H1 (cell line): ENCODE results near the gene NT5DC3.

Source experiments
- BACH1 ChIP-seq: IDR thresholded peaks from 2 replicates; pipeline ENCODE4 v1.6.1; 2012; ENCODE audit warnings: low read length, improper control_type of control experiment
- CEBPB ChIP-seq: IDR thresholded peaks from 2 replicates; pipeline ENCODE4 v1.6.1; 2012; ENCODE audit warnings: low read depth, low read length
- CTCF ChIP-seq, 3 experiments: IDR thresholded peaks; 1 replicate in 2 of 3; 2 replicates in 1 of 3; pipeline versions ENCODE4 v1.5.1 to v1.6.1; 2011; ENCODE audit warnings: low read length in 3 of 3, mild to moderate bottlenecking in 3 of 3, inconsistent platforms in 2 of 3, low read depth in 1 of 3, moderate library complexity in 1 of 3; ENCODE audit not compliant: insufficient read depth in 1 of 3; ENCODE audit errors: control extremely low read depth in 1 of 3
- EP300 ChIP-seq, 2 experiments: IDR thresholded peaks; 1 replicate in 1 of 2; 2 replicates in 1 of 2; pipeline ENCODE4 v1.6.1; 2011 to 2012; ENCODE audit warnings: low read depth in 2 of 2, low read length in 2 of 2, mild to moderate bottlenecking in 2 of 2, borderline replicate concordance in 1 of 2, inconsistent platforms in 1 of 2, moderate library complexity in 1 of 2
- EZH2 ChIP-seq: fragments of 200-600 bp; sonication (generic); IDR thresholded peaks from 2 replicates; pipeline ENCODE4 v1.7.1; 2012; ENCODE audit warnings: low read depth, mild to moderate bottlenecking, moderate library complexity, low read length, inconsistent platforms; ENCODE audit not compliant: severe bottlenecking
- HDAC6 ChIP-seq: IDR thresholded peaks from one replicate; pipeline ENCODE4 v1.7.1; 2012; ENCODE audit warnings: low read depth, mild to moderate bottlenecking, inconsistent platforms, low read length, moderate library complexity
- MAFK ChIP-seq: IDR thresholded peaks from 2 replicates; pipeline ENCODE4 v1.6.1; 2012; ENCODE audit warnings: low read depth, mild to moderate bottlenecking, improper control_type of control experiment, low read length
- POLR2A ChIP-seq, 2 experiments: IDR thresholded peaks; 1 replicate in 1 of 2; 2 replicates in 1 of 2; pipeline ENCODE4 v1.6.1; 2011; ENCODE audit warnings: low read depth in 2 of 2, low read length in 2 of 2, mild to moderate bottlenecking in 2 of 2; ENCODE audit errors: control extremely low read depth in 1 of 2
- POLR2AphosphoS5 ChIP-seq: IDR thresholded peaks from 2 replicates; pipeline ENCODE4 v1.6.1; 2011; ENCODE audit warnings: low read depth, low read length
- RAD21 ChIP-seq, 2 experiments: IDR thresholded peaks in 1 of 2; conservative IDR thresholded peaks in 1 of 2; 2 replicates each; pipeline ENCODE4 v1.6.1; 2011; ENCODE audit warnings: low read depth in 2 of 2, low read length in 2 of 2, improper control_type of control experiment in 1 of 2, inconsistent platforms in 1 of 2, mild to moderate bottlenecking in 1 of 2, moderate library complexity in 1 of 2
- RXRA ChIP-seq: IDR thresholded peaks from 2 replicates; pipeline ENCODE4 v1.6.1; 2011; ENCODE audit warnings: low read depth, mild to moderate bottlenecking, low read length, moderate library complexity; ENCODE audit not compliant: insufficient read depth

DNA sequence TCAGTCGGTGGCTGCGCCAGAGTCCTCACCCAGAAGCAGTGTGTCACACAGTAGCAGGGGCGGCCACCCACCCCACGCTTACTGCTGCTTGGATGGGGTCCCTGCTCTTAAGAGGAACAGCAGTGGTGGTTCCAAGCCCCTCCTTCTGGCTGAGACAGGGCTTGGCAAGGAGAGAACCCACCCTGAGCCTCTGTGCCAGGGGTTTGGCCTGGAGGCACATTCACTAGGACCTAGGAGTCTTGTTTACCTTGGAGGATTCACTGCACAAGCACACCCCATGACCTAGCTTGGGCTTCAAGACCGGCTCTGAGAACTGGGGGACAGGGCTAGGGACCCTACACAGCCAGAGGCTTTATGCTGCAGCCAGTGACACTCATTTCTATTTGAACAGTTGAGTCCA is 78.6 kb downstream of the NT5DC3 start:
- TF ChIP-seq HDAC6 (no peak), CTCF (IDR thresholded peaks at IDR 0.05; ENCODE audit: control extremely low read depth in 1 of 3, insufficient read depth in 1 of 3, low read depth in 1 of 3, low read length in 3 of 3) (no peak), EP300 (IDR thresholded peaks at IDR 0.05; ENCODE audit: borderline replicate concordance in 1 of 2, low read depth in 2 of 2, low read length in 2 of 2) (no peak), RXRA (no peak), BACH1 (no peak), POLR2AphosphoS5 (no peak), POLR2A (IDR thresholded peaks at IDR 0.05; ENCODE audit: control extremely low read depth in 1 of 2, low read depth in 2 of 2, low read length in 2 of 2) (no peak), RAD21 (IDR thresholded peaks at IDR 0.05 in 1 of 2, conservative IDR thresholded peaks at IDR 0.05 in 1 of 2; ENCODE audit: low read depth in 2 of 2, low read length in 2 of 2) (no peak), MAFK (no peak), CEBPB (no peak), EZH2 (no peak)
